Activated T-cell treated with anti-CD3 and anti-CD28 coated beads, Interleukin-2, amount 50 U/mL, for 72 hours (primary cell): ENCODE results near the gene ARL5A. TPM values are rescaled to one million over a fixed set of nuclear protein-coding genes. Genes with fewer than 3 reads are reported as not detected.
A peak's percentile ranks its signal among the peaks of the same experiment; 100 is the strongest.

Experiments used
- ATAC-seq, 2 donors: fragments of 150-1000 bp; cut with Tn5 transposase; replicated peaks in 1 of 2; 2 replicates each; pipeline ENCODE4 v1.10.0; 2021; ENCODE audit warnings: moderate library complexity in 2 of 2, mild to moderate bottlenecking in 1 of 2
- DNase-seq, 2 donors: peaks; one replicate each; pipeline ENCODE4 v3.0.0; 2021 to 2022; ENCODE audit warnings: mixed read lengths in 1 of 2
- H3K27ac Mint-ChIP-seq: one replicate; pipeline ENCODE4 v1.8.0; 2022; ENCODE audit warnings: mild to moderate bottlenecking, moderate library complexity, mixed read lengths
- H3K27me3 Mint-ChIP-seq: one replicate; pipeline ENCODE4 v1.8.0; 2022; ENCODE audit warnings: low read depth, mixed read lengths
- H3K36me3 Mint-ChIP-seq, 2 donors: one replicate each; pipeline ENCODE4 v1.8.0; 2022; ENCODE audit warnings: mixed read lengths in 2 of 2, mild to moderate bottlenecking in 1 of 2; ENCODE audit not compliant: insufficient read depth in 2 of 2
- H3K4me1 Mint-ChIP-seq: one replicate; pipeline ENCODE4 v1.8.0; 2022; ENCODE audit warnings: low read depth, mixed read lengths
- H3K4me3 Mint-ChIP-seq, 2 donors: one replicate each; pipeline ENCODE4 v1.8.0; 2022; ENCODE audit warnings: mild to moderate bottlenecking in 2 of 2, mixed read lengths in 2 of 2, moderate library complexity in 2 of 2
- H3K9me3 Mint-ChIP-seq, 2 donors: one replicate each; pipeline ENCODE4 v1.8.0; 2022; ENCODE audit warnings: mixed read lengths in 2 of 2
- total RNA-seq, 2 donors: library from RNA; stranded (reverse); gene quantifications; one replicate each; pipeline ENCODE4 v1.2.3, GENCODE V29; 2022

The ARL5A gene
- total RNA-seq, 2 donors from 2014 or later = 38.4 to 46.3 TPM

DNA sequence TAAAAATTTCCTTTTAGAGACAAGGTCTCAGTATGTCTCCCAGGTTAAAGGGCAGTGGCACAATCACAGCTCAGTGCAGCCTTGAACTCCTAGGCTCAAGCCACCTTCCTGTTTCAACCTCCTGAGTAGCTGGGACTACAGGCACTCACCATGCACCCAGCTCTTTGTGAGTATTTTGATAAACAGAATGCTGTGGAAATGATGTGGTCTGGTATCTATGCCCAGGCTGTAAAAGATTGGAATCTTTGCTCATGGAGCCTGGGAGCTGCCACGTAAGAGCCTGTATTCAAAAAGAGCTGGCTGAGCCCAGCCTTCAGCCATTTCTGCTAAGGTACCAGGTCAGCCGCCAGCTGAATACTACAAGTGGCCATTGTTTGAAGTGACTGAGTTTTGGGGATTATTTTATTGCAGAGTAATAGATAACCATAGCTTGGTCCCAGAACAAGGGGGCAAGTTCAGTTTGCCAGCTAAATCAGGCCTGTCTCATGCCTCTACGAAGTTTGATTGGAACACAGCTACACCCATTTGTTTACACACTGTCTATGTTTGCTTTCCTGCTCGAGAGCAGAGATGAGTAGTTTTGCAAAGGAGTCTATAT is 21.3 kb upstream of the ARL5A start:
- DNase-seq (no peak), ATAC-seq (no peak)
- no peaks in the 10 kb centered on the region for H3K36me3 Mint-ChIP-seq
- H3K4me3 Mint-ChIP-seq = no peak overlapping the region
- H3K4me1 Mint-ChIP-seq = peaks cover 5% of the 10 kb centered on the region
- no peaks in the 10 kb centered on the region for H3K9me3 Mint-ChIP-seq
- H3K27me3 Mint-ChIP-seq = no peaks in the 10 kb centered on the region
- H3K27ac Mint-ChIP-seq = no peak overlapping the region

DNA sequence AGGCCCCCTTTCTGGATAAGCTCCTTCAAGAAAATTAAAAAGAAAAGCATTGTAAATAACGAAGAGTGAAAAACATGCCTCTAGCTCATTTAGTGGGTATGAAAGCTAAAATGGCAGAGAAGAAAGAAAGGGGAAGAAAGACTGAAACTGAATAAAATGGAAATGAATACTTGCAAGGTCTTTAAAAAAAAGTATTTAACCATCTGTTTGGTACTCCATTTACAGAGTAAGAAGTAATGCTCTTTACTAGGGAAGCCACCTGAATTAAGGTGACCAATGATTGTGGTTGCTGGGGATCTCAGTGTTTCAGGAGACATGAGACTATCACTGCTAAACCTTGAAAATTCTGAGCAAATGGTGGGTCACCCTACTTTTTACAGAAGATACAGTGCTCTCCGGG is 17.7 kb upstream of the ARL5A start:
- Mint-ChIP-seq H3K27ac (no peak overlapping the region), H3K36me3 (no peaks in the 10 kb centered on the region), H3K4me1 (peaks cover 6% of the 10 kb centered on the region), H3K9me3 (no peaks in the 10 kb centered on the region), H3K27me3 (no peaks in the 10 kb centered on the region), H3K4me3 (no peak overlapping the region)
- no peak for ATAC-seq
- no peak for DNase-seq

DNA sequence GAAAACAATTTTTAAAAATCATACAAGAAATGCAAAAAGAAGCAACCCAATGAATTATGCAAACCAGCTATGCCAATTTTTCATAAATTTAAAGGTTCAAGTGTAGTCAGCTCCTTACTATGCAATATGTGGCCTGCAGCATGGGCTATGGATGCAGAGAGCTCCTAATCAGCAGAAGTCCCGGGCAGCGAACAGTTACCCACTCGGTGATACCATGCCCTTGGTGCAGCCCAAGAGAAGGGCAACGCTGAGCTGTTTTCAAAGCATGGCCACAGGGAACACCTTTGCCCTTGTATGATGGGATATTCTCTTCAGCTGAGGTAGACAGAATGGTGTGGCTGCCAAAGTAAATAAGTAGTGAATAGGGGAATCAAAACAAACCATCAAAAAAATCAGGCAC is 17.3 kb upstream of the ARL5A start:
- no peak overlapping the region for H3K27ac Mint-ChIP-seq
- H3K36me3 Mint-ChIP-seq = no peaks in the 10 kb centered on the region
- DNase-seq (no peak), ATAC-seq (no peak)
- H3K9me3 Mint-ChIP-seq = no peaks in the 10 kb centered on the region
- H3K4me3 Mint-ChIP-seq = no peak overlapping the region
- H3K27me3 Mint-ChIP-seq = no peaks in the 10 kb centered on the region
- peaks cover 6% of the 10 kb centered on the region for H3K4me1 Mint-ChIP-seq

DNA sequence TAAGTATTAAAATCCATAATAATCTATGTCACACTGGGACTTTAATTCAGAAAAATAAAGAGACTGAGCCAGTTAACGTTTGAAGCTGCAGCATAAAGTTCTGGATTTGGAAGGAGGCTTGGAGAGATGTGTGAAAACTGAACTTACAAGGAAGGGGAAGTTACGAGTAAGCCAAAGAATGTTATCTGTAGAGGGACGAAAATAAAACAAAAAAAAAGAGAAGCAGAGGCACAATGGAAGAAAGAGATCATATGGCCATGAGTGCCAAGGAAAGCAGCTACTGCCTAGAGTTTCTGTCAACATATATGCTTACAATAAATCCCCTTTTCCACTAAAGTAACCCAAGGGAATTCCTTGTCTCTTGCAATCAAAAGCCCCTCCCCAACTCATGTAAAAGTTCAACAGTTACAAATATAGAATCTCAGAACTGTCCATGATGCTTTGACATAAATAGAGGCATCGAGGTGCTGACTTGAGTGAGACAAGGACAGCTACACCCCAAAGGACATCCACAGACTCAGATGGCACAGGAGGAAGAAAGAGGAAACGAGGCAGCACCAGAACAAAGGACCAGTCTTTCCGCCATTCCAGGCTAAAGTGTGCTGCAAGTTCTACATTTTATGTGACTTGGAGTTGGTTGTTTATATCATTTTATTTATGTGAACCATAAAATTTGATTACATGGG is 16.1 kb upstream of the ARL5A start:
- no peak overlapping the region for H3K4me3 Mint-ChIP-seq
- DNase-seq (no peak), ATAC-seq (no peak)
- H3K36me3 Mint-ChIP-seq = no peaks in the 10 kb centered on the region
- H3K27me3 Mint-ChIP-seq = no peaks in the 10 kb centered on the region
- H3K27ac Mint-ChIP-seq = no peak overlapping the region
- H3K4me1 Mint-ChIP-seq = peaks cover 13% of the 10 kb centered on the region
- no peaks in the 10 kb centered on the region for H3K9me3 Mint-ChIP-seq

DNA sequence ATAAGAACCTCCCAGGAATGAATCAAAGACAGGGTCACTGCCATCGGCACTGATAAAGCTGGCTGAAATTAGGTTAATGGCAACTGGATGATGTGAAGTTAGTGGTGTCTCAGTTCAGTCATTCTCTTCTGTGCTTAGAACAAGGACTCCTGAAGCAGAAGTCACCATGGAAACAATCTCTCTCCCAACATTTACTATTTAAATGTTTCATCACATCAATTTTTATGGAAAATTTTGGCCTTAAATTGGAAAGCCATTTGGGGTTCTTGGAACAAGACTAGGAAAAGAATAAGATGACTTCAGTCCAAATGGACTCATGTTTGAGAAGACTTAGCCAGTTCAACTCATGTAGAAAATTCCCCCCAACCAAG is 15.5 kb upstream of the ARL5A start:
- peaks cover 13% of the 10 kb centered on the region for H3K4me1 Mint-ChIP-seq
- no peaks in the 10 kb centered on the region for H3K9me3 Mint-ChIP-seq
- DNase-seq (no peak), ATAC-seq (no peak)
- no peak overlapping the region for H3K27ac Mint-ChIP-seq
- H3K4me3 Mint-ChIP-seq = no peak overlapping the region
- H3K27me3 Mint-ChIP-seq = no peaks in the 10 kb centered on the region
- no peaks in the 10 kb centered on the region for H3K36me3 Mint-ChIP-seq

DNA sequence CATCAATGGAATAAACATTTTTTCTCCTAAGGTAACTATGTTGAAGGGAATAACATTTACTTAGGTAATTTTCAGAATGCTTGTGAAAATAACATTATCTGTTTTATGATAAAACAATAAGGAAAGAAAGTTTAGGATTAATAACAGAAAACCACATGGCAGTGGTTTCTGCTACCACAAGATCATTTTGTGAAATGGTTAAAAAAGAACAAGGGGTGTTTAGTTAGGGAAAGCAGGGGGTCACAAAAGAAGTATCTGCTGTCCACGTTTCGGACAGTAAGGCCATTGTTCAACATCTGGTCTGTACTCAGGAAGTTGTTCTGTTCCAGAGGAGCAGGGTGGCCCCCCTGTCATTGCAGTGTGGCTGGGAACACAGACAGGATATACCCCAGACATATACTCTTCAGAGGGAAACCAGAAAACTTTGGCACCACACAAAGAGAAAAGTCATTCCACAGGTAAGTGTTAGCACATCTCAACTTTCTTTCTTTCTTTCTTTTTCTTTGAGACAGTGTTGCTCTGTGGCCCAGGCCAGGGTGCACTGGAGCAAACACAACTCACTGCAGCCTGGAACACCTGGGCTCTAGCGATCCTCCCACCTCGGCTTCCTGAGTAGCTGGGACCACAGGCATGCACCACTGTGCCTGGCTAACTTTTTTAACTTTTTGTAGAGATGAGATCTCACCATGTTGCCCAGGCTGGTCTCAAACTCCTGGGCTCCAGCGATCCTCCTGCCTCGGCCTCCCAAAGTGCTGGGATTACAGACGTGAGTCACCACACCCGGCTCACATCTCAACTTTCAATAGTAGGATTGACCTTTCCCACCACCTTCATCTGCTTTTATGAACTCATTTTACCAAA is 14.8 kb upstream of the ARL5A start:
- Mint-ChIP-seq H3K27me3 (no peaks in the 10 kb centered on the region), H3K36me3 (no peaks in the 10 kb centered on the region), H3K9me3 (no peaks in the 10 kb centered on the region), H3K4me1 (peaks cover 13% of the 10 kb centered on the region), H3K4me3 (no peak overlapping the region), H3K27ac (no peak overlapping the region)
- ATAC-seq = no peak
- DNase-seq = no peak

DNA sequence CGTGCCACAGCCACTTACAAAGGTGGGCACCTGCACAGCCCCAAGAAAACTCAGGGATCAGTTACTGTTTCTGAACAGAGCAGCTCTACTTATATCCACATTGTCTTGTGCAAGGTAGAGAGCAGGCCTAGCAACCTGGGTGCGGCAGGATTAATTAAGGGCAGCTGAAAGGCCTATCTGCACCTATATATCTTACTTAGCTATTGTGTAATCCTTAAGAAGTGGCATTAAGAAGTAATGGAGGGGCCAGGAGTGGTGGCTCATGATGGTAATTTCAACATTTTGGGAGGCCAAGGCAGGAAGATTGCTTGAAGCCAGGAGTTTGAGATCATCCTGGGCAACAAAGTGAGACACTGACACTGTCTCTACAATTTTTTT is 12.8 kb upstream of the ARL5A start:
- ATAC-seq (no peak), DNase-seq (no peak)
- Mint-ChIP-seq H3K4me3 (no peak overlapping the region), H3K27me3 (no peaks in the 10 kb centered on the region), H3K4me1 (peaks cover 13% of the 10 kb centered on the region), H3K27ac (no peak overlapping the region), H3K36me3 (no peaks in the 10 kb centered on the region), H3K9me3 (no peaks in the 10 kb centered on the region)

DNA sequence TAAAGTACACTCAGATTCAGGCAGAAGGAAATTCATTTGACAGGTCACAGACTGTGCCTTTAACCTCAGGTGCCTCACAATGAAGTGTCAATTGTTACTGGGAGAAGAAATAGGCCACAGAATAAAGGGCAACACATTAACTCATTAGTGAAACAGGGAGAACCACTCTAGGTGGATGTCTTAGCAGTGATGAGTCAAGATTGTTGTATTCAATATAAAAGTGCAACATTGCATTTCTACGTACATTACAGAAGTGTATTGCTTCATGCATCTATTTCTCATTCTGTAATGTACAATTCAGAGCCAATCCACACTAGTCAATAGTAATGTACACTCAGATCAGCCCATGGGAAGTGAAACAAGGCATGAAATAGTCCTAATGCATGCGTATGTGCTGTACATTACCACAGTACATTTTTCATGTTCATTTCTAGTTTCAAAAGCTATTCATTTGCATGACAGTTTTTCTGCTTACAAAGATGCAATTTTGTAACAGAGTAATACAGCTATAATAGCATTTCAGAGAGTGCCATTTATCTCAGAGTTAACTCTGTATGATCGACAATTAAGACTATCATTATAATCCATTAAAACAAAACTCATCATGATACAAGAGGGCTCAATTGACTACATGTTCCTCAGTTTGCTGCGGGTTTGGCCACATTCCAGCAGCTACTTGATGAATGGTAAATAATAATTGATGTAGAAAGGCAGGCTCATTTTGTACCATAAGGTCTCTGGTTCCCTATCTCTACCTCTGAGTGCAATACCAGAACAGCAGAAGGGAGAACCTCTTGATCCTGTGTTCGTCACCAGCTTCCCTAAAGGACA is 12.2 kb upstream of the ARL5A start:
- ATAC-seq = peak; percentile 90 to 95
- Mint-ChIP-seq H3K36me3 (no peaks in the 10 kb centered on the region), H3K9me3 (no peaks in the 10 kb centered on the region), H3K27ac (no peak overlapping the region), H3K4me3 (no peak overlapping the region), H3K27me3 (no peaks in the 10 kb centered on the region), H3K4me1 (peaks cover 13% of the 10 kb centered on the region)
- DNase-seq = no peak

DNA sequence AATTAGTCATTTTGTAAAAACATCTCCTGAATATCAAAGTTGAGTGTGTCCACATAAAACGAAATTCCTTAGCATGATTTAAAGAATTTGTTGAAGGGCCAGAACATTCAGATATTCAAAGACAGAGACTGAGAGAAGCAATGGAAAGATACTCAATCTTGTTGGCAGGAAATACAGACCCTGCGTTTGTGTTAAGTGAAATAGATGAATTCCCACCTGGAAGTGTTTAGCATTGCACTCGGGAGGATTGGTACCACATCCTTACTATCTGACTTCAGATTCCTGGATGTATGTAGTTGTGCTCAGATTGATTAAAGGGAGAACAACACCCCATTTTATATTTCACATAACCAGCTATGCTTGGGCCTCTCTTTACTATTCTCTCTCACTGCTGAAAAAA is 9.7 kb upstream of the ARL5A start:
- ATAC-seq = no peak
- Mint-ChIP-seq H3K4me1 (peaks cover 7% of the 10 kb centered on the region), H3K4me3 (no peak overlapping the region)

DNA sequence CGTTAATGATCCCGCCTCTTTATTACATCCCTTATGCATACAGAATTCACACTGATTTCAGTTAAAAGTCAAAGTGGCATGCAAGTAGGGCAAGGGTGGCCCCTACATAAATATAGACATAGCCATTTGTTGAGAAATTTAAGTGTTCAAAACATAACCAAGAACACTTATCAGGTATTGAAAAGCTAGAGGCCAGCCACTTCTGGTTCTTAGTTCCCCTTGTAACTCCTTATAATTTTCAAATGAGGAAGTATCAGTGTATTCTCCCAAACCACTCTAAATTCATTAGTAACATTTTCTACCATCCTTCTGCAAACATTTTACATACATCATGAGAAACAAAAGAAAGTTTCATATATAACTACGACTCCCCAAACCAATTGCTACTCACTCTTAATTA is 5.8 kb upstream of the ARL5A start:
- DNase-seq = no peak
- ATAC-seq = no peak
- Mint-ChIP-seq H3K4me1 (peaks cover 7% of the 10 kb centered on the region), H3K27me3 (peaks cover 6% of the 10 kb centered on the region), H3K36me3 (no peaks in the 10 kb centered on the region), H3K9me3 (no peaks in the 10 kb centered on the region), H3K27ac (no peak overlapping the region), H3K4me3 (no peak overlapping the region)

More for the DNA sequence above, 9.7 kb upstream of the ARL5A start:
- no peaks in the 10 kb centered on the region for H3K9me3 Mint-ChIP-seq
- DNase-seq = no peak
- no peaks in the 10 kb centered on the region for H3K36me3 Mint-ChIP-seq
- H3K27me3 Mint-ChIP-seq = no peaks in the 10 kb centered on the region
- no peak overlapping the region for H3K27ac Mint-ChIP-seq

DNA sequence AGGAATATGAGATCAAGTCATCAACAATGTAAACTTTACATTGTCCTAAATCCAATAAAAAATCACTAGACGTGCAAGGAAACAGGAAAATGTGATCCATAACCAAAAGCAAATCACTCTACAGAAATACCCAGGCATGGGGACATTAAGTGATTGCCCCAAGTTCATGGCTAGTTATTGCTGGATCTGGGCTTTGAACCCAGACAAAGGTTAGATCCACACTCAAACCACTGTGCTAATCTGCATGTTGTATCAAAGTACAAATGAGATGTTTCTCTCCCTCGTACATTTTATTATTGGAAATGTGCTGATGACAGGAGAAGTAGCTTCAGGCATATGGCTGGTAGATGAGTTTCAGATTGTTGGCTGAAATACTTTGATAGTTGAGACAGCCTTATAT is 2.7 kb upstream of the ARL5A start:
- peaks cover 6% of the 10 kb centered on the region for H3K27me3 Mint-ChIP-seq
- DNase-seq = no peak
- ATAC-seq = no peak
- H3K4me1 Mint-ChIP-seq = peaks cover 21% of the 10 kb centered on the region
- no peak overlapping the region for H3K27ac Mint-ChIP-seq
- no peak overlapping the region for H3K4me3 Mint-ChIP-seq
- H3K9me3 Mint-ChIP-seq = no peaks in the 10 kb centered on the region
- H3K36me3 Mint-ChIP-seq = peaks cover 0 to 3% of the 10 kb centered on the region in 2 donors

DNA sequence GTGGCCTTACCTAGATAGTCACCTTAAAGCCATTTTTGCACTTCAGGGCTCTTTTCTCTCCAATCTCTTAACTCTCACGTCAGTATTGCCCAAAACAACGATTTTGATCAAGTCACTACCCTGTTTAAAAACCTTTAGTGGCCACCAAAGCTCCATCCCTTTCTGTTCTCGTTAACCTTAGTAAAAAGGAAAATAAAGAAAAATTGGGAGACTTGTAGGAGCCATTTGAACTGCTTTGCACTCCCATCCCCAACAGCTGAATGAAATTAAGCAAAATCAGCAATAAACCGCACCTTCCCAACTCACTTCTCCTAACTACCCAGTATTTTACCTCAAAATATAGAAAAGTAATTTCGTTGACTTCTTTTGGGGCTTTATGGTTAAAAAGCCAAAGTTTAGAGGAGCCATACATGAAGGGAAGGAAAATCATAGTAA is 686 bp upstream of the ARL5A start:
- Mint-ChIP-seq H3K9me3 (no peaks in the 10 kb centered on the region), H3K36me3 (peaks cover 0 to 3% of the 10 kb centered on the region in 2 donors), H3K27ac (peak overlapping the region; percentile 47), H3K4me3 (peak overlapping the region; percentile 92 to 100), H3K4me1 (peaks cover 33% of the 10 kb centered on the region), H3K27me3 (peaks cover 6% of the 10 kb centered on the region)
- ATAC-seq (no peak), DNase-seq (no peak)
